Mucosa of descending colon (tissue), 3 donors: ENCODE data around the gene TTLL8. TPM values are rescaled to one million over a fixed set of nuclear protein-coding genes. Genes with fewer than 3 reads are reported as not detected.
"Not testable (repeated sequence)": the region's sequence is repeated elsewhere in the genome, so short reads cannot be mapped to it uniquely, and the experiment has no call there.

Experiments used
- ATAC-seq: fragments of 200-7000 bp; cut with Tn5 transposase; one replicate; pipeline ENCODE4 v1.9.1; 2020; ENCODE audit warnings: mild to moderate bottlenecking, moderate library complexity
- DNase-seq, 3 donors: peaks; one replicate each; pipeline ENCODE4 v3.0.0-alpha.2; 2020
- H3K36me3 ChIP-seq: fragments of 200-600 bp; one replicate; pipeline ENCODE4 v1.8.0; 2021; ENCODE audit warnings: low read depth, mild to moderate bottlenecking
- H3K4me1 ChIP-seq: fragments of 200-600 bp; one replicate; pipeline ENCODE4 v1.8.0; 2021; ENCODE audit warnings: low read depth, mild to moderate bottlenecking
- H3K4me3 ChIP-seq: fragments of 200-600 bp; one replicate; pipeline ENCODE4 v1.8.0; 2021; ENCODE audit warnings: mild to moderate bottlenecking
- H3K9me3 ChIP-seq: fragments of 200-600 bp; one replicate; pipeline ENCODE4 v1.8.0; 2021; ENCODE audit warnings: mild to moderate bottlenecking
- intact Hi-C, 2 donors: fragments of 100-400 bp; cut with DNase I in 1 of 2; cut with micrococcal nuclease in 1 of 2; formaldehyde crosslinking; loops; one replicate each; pipeline versions ENCODE4 v1.11.0 to v1.11.1; 2022; cut with DNase I, micrococcal nuclease
- total RNA-seq, 3 donors: library from RNA; stranded (reverse); fragmentation: NEBNext Ultra II Directional in 2 of 3; extraction: Animal tissue kit (Norgen Biotek cat#: 25700) in 2 of 3; gene quantifications; one replicate each; pipeline versions ENCODE4 v1.2.1 to v1.2.4, GENCODE V29; 2021 to 2023
- TF ChIP-seq, protein P1 (sequence below): fragments of 200-600 bp; IDR thresholded peaks from one replicate; pipeline ENCODE4 v1.8.0; 2022; ENCODE audit warnings: antibody characterized with exemption, mild to moderate bottlenecking
- donor health status: DM: no; HTN: no; CAD: no; lungs with moderate emphysema.
- donor health status: DM: no; HTN: no; CAD: no.
- donor health status: DM: no; HTN: yes; CAD: no.

The TTLL8 gene
- total RNA-seq, 3 donors from 2014 or later = not detected

DNA sequence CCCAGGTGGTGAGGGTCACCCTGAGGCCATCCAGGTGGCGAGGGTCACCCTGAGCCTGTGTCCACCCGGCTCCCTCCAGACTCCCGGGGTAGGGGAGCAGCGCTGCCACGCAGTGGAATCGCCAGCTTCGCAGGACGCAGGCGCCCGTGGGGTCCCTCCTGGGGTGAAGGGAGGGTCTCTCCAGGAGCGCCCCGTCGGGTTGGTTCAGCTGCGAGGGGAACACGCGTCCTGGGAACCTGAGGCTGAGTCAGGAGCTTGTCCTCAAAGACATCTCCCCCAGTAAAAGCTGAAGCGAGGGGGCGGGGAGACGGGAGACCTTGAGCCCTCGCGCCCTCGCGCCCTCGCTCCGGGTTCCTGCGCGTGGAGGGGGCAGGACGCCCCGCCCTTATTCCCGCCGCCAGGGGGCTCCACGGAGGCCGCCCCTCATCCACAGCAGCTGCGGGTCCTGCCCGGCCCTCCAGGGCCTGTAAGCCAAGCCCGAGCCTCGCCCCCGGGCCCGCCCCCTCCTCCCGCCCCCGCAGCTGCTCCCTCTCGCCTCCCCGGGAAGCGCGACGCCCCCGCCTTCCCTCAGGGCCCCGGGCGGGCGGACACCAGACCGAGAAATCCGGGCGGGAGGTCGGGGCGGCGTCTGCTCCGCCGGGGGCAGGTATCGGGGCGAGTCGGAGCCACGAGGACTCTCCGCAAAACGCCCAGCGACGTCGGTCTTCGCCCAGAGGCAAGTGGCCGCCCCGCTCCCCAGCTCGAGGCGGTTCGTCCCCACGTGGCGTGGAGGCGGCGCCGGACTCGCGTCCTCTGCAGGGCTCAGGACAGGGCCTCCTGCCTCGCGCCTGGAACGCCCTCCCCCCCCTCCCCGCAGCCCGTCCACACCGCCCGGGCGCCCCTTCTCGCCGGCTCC lies 74.7 kb downstream of the TTLL8 start:
- no peak overlapping the region for H3K4me3 ChIP-seq
- ATAC-seq (peak; percentile 54), DNase-seq (peak in 2 of 3 donors; percentile 40 to 53)
- H3K4me1 ChIP-seq = peaks cover 7% of the 10 kb centered on the region
- intact Hi-C loops = no loop called here
- peaks cover 4% of the 10 kb centered on the region for H3K9me3 ChIP-seq
- no peaks in the 10 kb centered on the region for H3K36me3 ChIP-seq
- TF ChIP-seq, protein P1, sequence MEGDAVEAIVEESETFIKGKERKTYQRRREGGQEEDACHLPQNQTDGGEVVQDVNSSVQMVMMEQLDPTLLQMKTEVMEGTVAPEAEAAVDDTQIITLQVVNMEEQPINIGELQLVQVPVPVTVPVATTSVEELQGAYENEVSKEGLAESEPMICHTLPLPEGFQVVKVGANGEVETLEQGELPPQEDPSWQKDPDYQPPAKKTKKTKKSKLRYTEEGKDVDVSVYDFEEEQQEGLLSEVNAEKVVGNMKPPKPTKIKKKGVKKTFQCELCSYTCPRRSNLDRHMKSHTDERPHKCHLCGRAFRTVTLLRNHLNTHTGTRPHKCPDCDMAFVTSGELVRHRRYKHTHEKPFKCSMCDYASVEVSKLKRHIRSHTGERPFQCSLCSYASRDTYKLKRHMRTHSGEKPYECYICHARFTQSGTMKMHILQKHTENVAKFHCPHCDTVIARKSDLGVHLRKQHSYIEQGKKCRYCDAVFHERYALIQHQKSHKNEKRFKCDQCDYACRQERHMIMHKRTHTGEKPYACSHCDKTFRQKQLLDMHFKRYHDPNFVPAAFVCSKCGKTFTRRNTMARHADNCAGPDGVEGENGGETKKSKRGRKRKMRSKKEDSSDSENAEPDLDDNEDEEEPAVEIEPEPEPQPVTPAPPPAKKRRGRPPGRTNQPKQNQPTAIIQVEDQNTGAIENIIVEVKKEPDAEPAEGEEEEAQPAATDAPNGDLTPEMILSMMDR = no peak

DNA sequence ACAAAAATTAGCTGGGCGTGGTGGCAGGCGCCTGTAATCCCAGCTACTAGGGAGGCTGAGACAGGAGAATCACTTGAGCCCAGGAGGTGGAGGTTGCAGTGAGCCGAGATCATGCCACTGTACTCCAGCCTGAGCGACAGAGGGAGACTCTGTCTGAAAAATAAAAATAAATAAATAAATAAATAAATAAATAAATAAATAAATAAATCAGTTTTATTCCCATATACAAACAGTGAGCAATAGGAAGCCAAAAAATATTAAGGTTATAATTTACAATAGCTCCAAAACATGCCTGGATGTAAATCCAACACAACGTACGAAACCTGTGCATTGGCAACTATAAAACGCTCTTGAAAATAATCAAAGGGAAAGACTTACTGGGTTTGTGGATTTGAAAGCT lies 76.3 kb downstream of the TTLL8 start:
- intact Hi-C loops = not testable (repeated sequence)

DNA sequence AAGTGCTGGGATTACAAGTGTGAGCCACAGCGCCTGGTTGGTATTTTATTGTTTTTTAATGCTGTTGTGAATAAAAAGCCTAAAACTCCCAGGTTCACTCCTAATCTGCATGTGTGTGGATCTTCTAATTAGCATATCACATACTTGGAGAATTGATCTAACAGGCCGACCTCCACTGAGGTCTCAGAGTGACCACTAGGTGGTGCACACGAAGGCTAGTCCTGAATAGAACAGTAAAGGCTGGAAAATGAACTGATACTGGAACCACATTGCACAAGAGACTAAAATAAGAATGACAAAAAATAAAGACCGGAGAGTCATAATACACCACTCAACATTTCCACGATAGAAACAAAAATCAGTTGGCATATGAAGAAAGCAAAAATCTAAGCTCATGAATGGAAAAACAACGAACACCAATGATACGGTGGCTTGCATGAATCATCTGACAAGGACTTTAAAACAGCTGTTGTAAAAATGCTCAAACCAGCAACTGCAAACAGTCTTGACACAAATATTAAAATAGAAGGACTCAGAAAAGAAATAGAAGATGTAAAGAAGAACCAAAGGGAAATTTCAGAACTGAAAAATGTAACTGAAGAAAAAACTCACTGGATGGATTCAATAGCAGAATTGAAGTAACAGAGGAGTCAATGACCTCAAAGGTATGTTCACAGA lies 78.4 kb downstream of the TTLL8 start:
- Histone ChIP-seq H3K4me1 (peaks cover 16% of the 10 kb centered on the region), H3K9me3 (peaks cover 2% of the 10 kb centered on the region), H3K36me3 (no peaks in the 10 kb centered on the region), H3K4me3 (no peak overlapping the region)
- TF ChIP-seq, protein P1 = peak; percentile 38
- intact Hi-C loops = no loop called here
- ATAC-seq (peak; percentile 69), DNase-seq (peak in 2 of 3 donors; percentile 49 to 72)

More for the DNA sequence above, 76.3 kb downstream of the TTLL8 start:
- not testable (repeated sequence) for H3K9me3 ChIP-seq, H3K36me3 ChIP-seq, H3K4me1 ChIP-seq, DNase-seq, H3K4me3 ChIP-seq, ATAC-seq

DNA sequence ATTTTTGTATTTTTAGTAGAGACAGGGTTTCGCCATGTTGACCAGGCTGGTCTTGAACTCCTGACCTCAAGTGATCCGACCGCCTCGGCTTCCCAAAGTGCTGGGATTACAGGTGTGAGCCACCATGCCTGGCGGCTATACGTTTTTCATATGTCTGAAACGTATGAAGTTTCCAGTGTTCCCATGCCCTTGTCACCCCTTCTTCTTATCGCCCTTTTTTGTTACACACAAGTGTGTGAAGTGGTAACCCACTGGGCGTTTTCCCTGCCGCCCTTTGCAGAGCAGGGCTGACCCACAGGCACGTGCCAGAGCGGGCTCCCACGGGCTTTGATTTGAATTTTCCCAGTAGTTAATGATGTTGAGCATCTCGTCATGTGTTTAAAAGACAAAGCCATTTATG lies 80.5 kb downstream of the TTLL8 start:
- no peak overlapping the region for H3K4me3 ChIP-seq
- no peaks in the 10 kb centered on the region for H3K36me3 ChIP-seq
- ATAC-seq = no peak
- intact Hi-C loops = no loop called here
- H3K9me3 ChIP-seq = peaks cover 2% of the 10 kb centered on the region
- TF ChIP-seq, protein P1 = no peak
- peak in 1 of 3 donors; percentile 24 for DNase-seq
- peaks cover 9% of the 10 kb centered on the region for H3K4me1 ChIP-seq

DNA sequence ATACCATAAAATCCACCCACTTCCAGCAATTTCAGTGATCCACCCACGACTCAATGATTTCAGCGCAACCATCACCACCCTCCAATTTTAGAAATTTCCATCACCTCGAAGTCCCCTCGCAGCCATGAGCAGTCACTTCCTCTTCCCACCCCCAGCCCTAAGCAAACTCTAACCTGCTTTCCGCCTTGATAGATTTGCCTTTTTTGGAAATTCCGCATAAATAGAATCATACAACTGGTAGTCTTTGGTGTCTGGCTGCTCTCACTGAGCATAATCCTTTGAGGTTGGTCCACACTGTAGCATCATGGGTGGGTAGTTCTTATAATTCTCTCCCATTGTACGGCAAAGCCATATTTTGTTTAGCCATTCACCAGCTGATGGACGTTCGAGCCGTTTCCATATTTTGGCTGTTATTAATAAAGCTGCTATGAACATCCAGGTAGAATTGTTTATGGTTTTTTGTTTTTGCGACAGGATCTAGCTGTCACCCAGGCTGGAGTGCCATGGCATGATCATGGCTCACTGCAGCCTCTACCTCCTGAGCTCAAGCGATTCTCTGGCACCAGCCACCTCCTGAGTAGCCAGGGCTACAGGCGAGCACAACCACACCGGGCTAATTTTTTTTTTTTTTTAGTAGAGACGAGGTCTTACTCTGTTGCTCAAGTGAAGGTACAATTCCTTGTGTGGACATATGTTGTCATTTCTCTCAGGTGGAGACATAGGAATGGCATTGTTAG lies 81.5 kb downstream of the TTLL8 start:
- ATAC-seq (peak; percentile 18), DNase-seq (no peak)
- TF ChIP-seq, protein P1 = no peak
- intact Hi-C loops = no loop called here
- Histone ChIP-seq H3K9me3 (peaks cover 2% of the 10 kb centered on the region), H3K4me3 (no peak overlapping the region), H3K36me3 (no peaks in the 10 kb centered on the region), H3K4me1 (peaks cover 15% of the 10 kb centered on the region)
